Stimulated activated CD8-positive, alpha-beta memory T cell treated with anti-CD3 and anti-CD28 coated beads, Interleukin-4, amount 100 ng/mL, for 4 hours (primary cell): ENCODE results near the gene TMEM220.
A peak's percentile ranks its signal among the peaks of the same experiment; 100 is the strongest.

Experiments
- DNase-seq, 2 donors: peaks; one replicate each; pipeline ENCODE4 v3.0.0-alpha.2; 2020; ENCODE audit warnings: low read depth in 2 of 2, low spot score in 1 of 2

Gene TMEM220

GRCh38 chr17:10729334-10730193, at the start of gene TMEM220:
TSS of gene TMEM220 (minus strand) at chr17:10730023. CDS start at chr17:10729851, 172 bp downstream.
- DNase-seq = peak in 1 of 2 donors; percentile 15

GRCh38 chr17:10779609-10780008, 49.8 kb upstream of the TMEM220 start:
- DNase-seq = no peak

- DNase-seq = no peak
These were observed 48.1 kb upstream of the TMEM220 start for GRCh38 chr17:10777890-10778289.

GRCh38 chr17:10777131-10777807, 47.4 kb upstream of the TMEM220 start:
- DNase-seq = no peak

- no peak for DNase-seq
These were observed 46.6 kb upstream of the TMEM220 start for GRCh38 chr17:10776381-10776780.

GRCh38 chr17:10775740-10776356, 46.0 kb upstream of the TMEM220 start:
- DNase-seq = no peak

GRCh38 chr17:10775058-10775457, 45.2 kb upstream of the TMEM220 start:
- no peak for DNase-seq

- DNase-seq = no peak
These were observed 43.6 kb upstream of the TMEM220 start for GRCh38 chr17:10773391-10773790.

GRCh38 chr17:10772425-10773380, 42.9 kb upstream of the TMEM220 start:
- peak in 1 of 2 donors; percentile 8 for DNase-seq

GRCh38 chr17:10771148-10771547, 41.3 kb upstream of the TMEM220 start:
- no peak for DNase-seq

GRCh38 chr17:10769840-10770239, 40.0 kb upstream of the TMEM220 start:
- no peak for DNase-seq

- no peak for DNase-seq
These were observed 39.0 kb upstream of the TMEM220 start for GRCh38 chr17:10768750-10769251.

- DNase-seq = no peak
These were observed 37.4 kb upstream of the TMEM220 start for GRCh38 chr17:10767232-10767631.

- DNase-seq = no peak
These were observed 32.2 kb upstream of the TMEM220 start for GRCh38 chr17:10762037-10762436.

- no peak for DNase-seq
These were observed 31.5 kb upstream of the TMEM220 start for GRCh38 chr17:10761281-10761680.

- DNase-seq = no peak
These were observed 28.2 kb upstream of the TMEM220 start for GRCh38 chr17:10758062-10758461.

GRCh38 chr17:10757647-10758046, 27.8 kb upstream of the TMEM220 start:
- no peak for DNase-seq

GRCh38 chr17:10757067-10757466, 27.2 kb upstream of the TMEM220 start:
- DNase-seq = no peak

- DNase-seq = no peak
These were observed 26.8 kb upstream of the TMEM220 start for GRCh38 chr17:10756619-10757018.

GRCh38 chr17:10756185-10756584, 26.4 kb upstream of the TMEM220 start:
- no peak for DNase-seq
